HG03378 (cell line): ENCODE results near the gene GCN1.

ENCODE experiments used
- ATAC-seq: cut with Tn5 transposase; IDR thresholded peaks from one replicate; pipeline ENCODE4 v1.9.1; 2021; ENCODE audit warnings: mild to moderate bottlenecking, moderate library complexity; ENCODE audit not compliant: unreplicated experiment

The GCN1 gene

GRCh38 chr12:120190985-120191480 is 3.5 kb downstream of the GCN1 start:
- ATAC-seq, result no peak

- ATAC-seq, result no peak
Measured at GRCh38 chr12:120190386-120190785, 4.1 kb downstream of the GCN1 start.

- no peak for ATAC-seq
Measured at GRCh38 chr12:120186654-120187053, 7.9 kb downstream of the GCN1 start.

GRCh38 chr12:120183211-120183631 is 11.3 kb downstream of the GCN1 start:
- ATAC-seq, result no peak

GRCh38 chr12:120181991-120182631 is 12.4 kb downstream of the GCN1 start:
- ATAC-seq, result no peak

GRCh38 chr12:120180975-120181374 is 13.5 kb downstream of the GCN1 start:
- no peak for ATAC-seq

GRCh38 chr12:120175537-120175936 is 19.0 kb downstream of the GCN1 start:
- ATAC-seq, result no peak

- no peak for ATAC-seq
Measured at GRCh38 chr12:120175062-120175461, 19.5 kb downstream of the GCN1 start.

- no peak for ATAC-seq
Measured at GRCh38 chr12:120172053-120172452, 22.5 kb downstream of the GCN1 start.

GRCh38 chr12:120170631-120171030 is 23.9 kb downstream of the GCN1 start:
- ATAC-seq, result no peak

- ATAC-seq, result no peak
Measured at GRCh38 chr12:120169946-120170345, 24.6 kb downstream of the GCN1 start.

GRCh38 chr12:120168337-120168736 is 26.2 kb downstream of the GCN1 start:
- no peak for ATAC-seq

GRCh38 chr12:120167529-120168095 is 26.9 kb downstream of the GCN1 start:
- no peak for ATAC-seq

- no peak for ATAC-seq
Measured at GRCh38 chr12:120164293-120164692, 30.2 kb downstream of the GCN1 start.

GRCh38 chr12:120162763-120163162 is 31.8 kb downstream of the GCN1 start:
- ATAC-seq, result no peak

GRCh38 chr12:120161852-120162251 is 32.7 kb downstream of the GCN1 start:
- no peak for ATAC-seq

GRCh38 chr12:120159509-120160237 is 34.8 kb downstream of the GCN1 start:
- no peak for ATAC-seq

GRCh38 chr12:120158351-120158750 is 36.2 kb downstream of the GCN1 start:
- no peak for ATAC-seq

GRCh38 chr12:120157678-120158077 is 36.8 kb downstream of the GCN1 start:
- no peak for ATAC-seq

- no peak for ATAC-seq
Measured at GRCh38 chr12:120156315-120157259, 37.9 kb downstream of the GCN1 start.

- ATAC-seq, result no peak
Measured at GRCh38 chr12:120155072-120155471, 39.4 kb downstream of the GCN1 start.
